K562 (cell line): ENCODE results near the gene ARHGAP29. TPM values are rescaled to one million over a fixed set of nuclear protein-coding genes. Genes with fewer than 3 reads are reported as not detected.

Source experiments
- CCNT2 ChIP-seq: IDR thresholded peaks from 2 replicates; pipeline ENCODE4 v1.6.1; 2011; ENCODE audit warnings: borderline replicate concordance, low read depth, mild to moderate bottlenecking, moderate library complexity, mixed read lengths, low read length; ENCODE audit not compliant: insufficient read length; ENCODE audit errors: extremely low read depth
- CTBP1 ChIP-seq: fragments of 450-650 bp; IDR thresholded peaks from 2 replicates; pipeline ENCODE4 v1.6.1; 2016; ENCODE audit warnings: borderline replicate concordance
- CXXC5 ChIP-seq: fragments of 250-450 bp; sonication (Bioruptor Pico); IDR thresholded peaks from 2 replicates; pipeline ENCODE4 v1.8.0; 2022; ENCODE audit warnings: inconsistent platforms, mild to moderate bottlenecking, moderate library complexity
- E2F6 ChIP-seq, 2 experiments: IDR thresholded peaks; 2 replicates each; pipeline ENCODE4 v1.6.1; 2011; ENCODE audit warnings: borderline replicate concordance in 1 of 2, control low read depth in 1 of 2, low read depth in 1 of 2, low read length in 1 of 2, mild to moderate bottlenecking in 1 of 2, mixed read lengths in 1 of 2, moderate library complexity in 1 of 2; ENCODE audit not compliant: insufficient read depth in 1 of 2, insufficient read length in 1 of 2, poor library complexity in 1 of 2, severe bottlenecking in 1 of 2; ENCODE audit errors: extremely low read depth in 1 of 2
- HNRNPLL ChIP-seq: fragments of 200-400 bp; formaldehyde crosslinking; IDR thresholded peaks from 2 replicates; pipeline ENCODE4 v1.6.1; 2017; ENCODE audit warnings: low read length, low read depth, mild to moderate bottlenecking; ENCODE audit not compliant: poor library complexity, severe bottlenecking
- HSF4 ChIP-seq: fragments of 250-450 bp; sonication (Bioruptor Pico); IDR thresholded peaks from 2 replicates; pipeline ENCODE4 v2.1.2; 2022; ENCODE audit warnings: mild to moderate bottlenecking, moderate library complexity, borderline replicate concordance
- KDM5B ChIP-seq: fragments of 200-600 bp; sonication (generic); IDR thresholded peaks from 2 replicates; pipeline ENCODE4 v1.6.1; 2012; ENCODE audit warnings: low read depth, mild to moderate bottlenecking, moderate library complexity, low read length, control low read depth, inconsistent platforms; ENCODE audit not compliant: insufficient replicate concordance
- L3MBTL2 ChIP-seq: fragments of 450-650 bp; IDR thresholded peaks from 2 replicates; pipeline ENCODE4 v1.6.1; 2016; ENCODE audit warnings: mild to moderate bottlenecking, moderate library complexity
- MXI1 ChIP-seq: IDR thresholded peaks from 2 replicates; pipeline ENCODE4 v1.6.1; 2011; ENCODE audit warnings: low read depth, mild to moderate bottlenecking, improper control_type of control experiment, low read length
- NCOA2 ChIP-seq, 2 experiments: fragments of 450-650 bp; IDR thresholded peaks; 2 replicates each; pipeline ENCODE4 v1.6.1; 2018; ENCODE audit warnings: mild to moderate bottlenecking in 2 of 2, moderate library complexity in 1 of 2; ENCODE audit not compliant: partially characterized antibody in 2 of 2
- NCOR1 ChIP-seq: fragments of 450-650 bp; IDR thresholded peaks from 2 replicates; pipeline ENCODE4 v1.6.1; 2016; ENCODE audit warnings: mild to moderate bottlenecking, moderate library complexity
- NRF1 ChIP-seq, 2 experiments: fragments of 450-650 bp; IDR thresholded peaks in 1 of 2; conservative IDR thresholded peaks in 1 of 2; 2 replicates each; pipeline ENCODE4 v1.6.1; 2014; ENCODE audit warnings: mild to moderate bottlenecking in 2 of 2
- RB1 ChIP-seq: fragments of 450-650 bp; IDR thresholded peaks from 2 replicates; pipeline ENCODE4 v1.6.1; 2017; ENCODE audit warnings: low read depth, mild to moderate bottlenecking
- RFX7 ChIP-seq: fragments of 250-450 bp; sonication (Bioruptor Pico); IDR thresholded peaks from 2 replicates; pipeline ENCODE4 v1.5.1; 2021; ENCODE audit warnings: mild to moderate bottlenecking
- SETDB1 ChIP-seq: IDR thresholded peaks from one replicate; pipeline ENCODE4 v1.6.1; 2012; ENCODE audit warnings: low read length, control low read depth, inconsistent platforms
- SRF ChIP-seq, 2 experiments: fragments of 250-450, 450-650 bp in 1 of 2; sonication (Bioruptor Pico) in 1 of 2; sonication (generic) in 1 of 2; formaldehyde crosslinking; IDR thresholded peaks; 2 replicates each; pipeline versions ENCODE4 v1.5.0 to v1.5.1; 2020 to 2022; ENCODE audit warnings: mild to moderate bottlenecking in 1 of 2, missing genetic modification reagents in 1 of 2
- ZBTB1 ChIP-seq: sonication (generic); formaldehyde crosslinking; IDR thresholded peaks from 2 replicates; pipeline ENCODE4 v1.8.1; 2023; ENCODE audit warnings: missing genetic modification reagents, low read depth, mild to moderate bottlenecking, borderline replicate concordance
- ZBTB34 ChIP-seq: fragments of 250-450 bp; sonication (Bioruptor Pico); IDR thresholded peaks from 2 replicates; pipeline ENCODE4 v1.8.0; 2021; ENCODE audit warnings: mild to moderate bottlenecking, moderate library complexity
- ZBTB9 ChIP-seq: fragments of 450-650 bp; formaldehyde crosslinking; IDR thresholded peaks from 2 replicates; pipeline ENCODE4 v1.4.0; 2020; ENCODE audit warnings: mild to moderate bottlenecking, moderate library complexity
- ZNF79 ChIP-seq: fragments of 250-450 bp; sonication (Bioruptor Pico); IDR thresholded peaks from 2 replicates; pipeline ENCODE4 v1.4.0; 2020; ENCODE audit warnings: low read depth, mild to moderate bottlenecking, moderate library complexity
- polyA plus RNA-seq, 8 experiments: library from polyadenylated mRNA; depleted of rRNA in 4 of 8; stranded (reverse) in 5 of 8; unstranded in 3 of 8; fragments of >200 nt; fragmentation: Nextera tagmentation in 2 of 8; fragmentation: Illumina TruSeq in 1 of 8; extraction: Ambion mirVana in 2 of 8; extraction: Trizol in 1 of 8; gene quantifications; 2 replicates each; pipeline versions ENCODE4 v1.2.1 to v1.2.3, GENCODE V29; 2011 to 2014; ENCODE audit warnings: inconsistent platforms in 1 of 8, missing spikeins in 1 of 8
- total RNA-seq, 7 experiments: library from RNA; depleted of rRNA in 6 of 7; stranded (reverse); fragments of >200 nt in 6 of 7; fragmentation: Illumina TruSeq in 2 of 7; extraction: Trizol in 2 of 7; gene quantifications; 2 replicates each; pipeline versions ENCODE4 v1.2.1 to v1.2.3, GENCODE V29; 2011 to 2021; ENCODE audit warnings: low replicate concordance in 1 of 7

Gene ARHGAP29
- total and polyA plus RNA-seq, 9 of the 15 experiments (the other 6 are each of a cell fraction or from before 2014, with no cell fraction given): under 0.01 to 0.13 (median 0.02) TPM; not detected in 5

GRCh38 chr1:94247138-94248094 is 10.0 kb upstream of the ARHGAP29 start (continued):
- TF ChIP-seq ZBTB34 (CRISPR knock-in tag): peak; percentile 80; the same call in 1 of the 2 replicates
- TF ChIP-seq HSF4 (CRISPR knock-in tag): no peak
- TF ChIP-seq SRF (CRISPR knock-in tag; IDR thresholded peaks at IDR 0.05): no peak
- peak; percentile 39; the same call in 1 of the 2 replicates for TF ChIP-seq RB1
- no peak for TF ChIP-seq NCOA2 (IDR thresholded peaks at IDR 0.05; ENCODE audit: partially characterized antibody in 2 of 2)
- peak in 1 of 2 experiments; percentile 59 for TF ChIP-seq E2F6 (IDR thresholded peaks at IDR 0.05; ENCODE audit: borderline replicate concordance in 1 of 2, extremely low read depth in 1 of 2, insufficient read depth in 1 of 2, insufficient read length in 1 of 2, low read depth in 1 of 2, low read length in 1 of 2, poor library complexity in 1 of 2, severe bottlenecking in 1 of 2)
- TF ChIP-seq L3MBTL2: peak; percentile 30; the same call in 1 of the 2 replicates
- TF ChIP-seq HNRNPLL: no peak
- no peak for TF ChIP-seq ZNF79 (CRISPR knock-in tag)
- TF ChIP-seq MXI1: no peak
- TF ChIP-seq CXXC5: peak; percentile 75
- TF ChIP-seq NCOR1: no peak
- 0 out of 2 replicates have a peak, but pooled peaks have one; percentile 71 for TF ChIP-seq ZBTB9 (CRISPR knock-in tag)
- TF ChIP-seq CTBP1: peak; percentile 86
- TF ChIP-seq KDM5B: peak; percentile 31
- peak in 1 of 2 experiments; percentile 82; a peak in 2 of 4 replicates for TF ChIP-seq NRF1 (conservative IDR thresholded peaks at IDR 0.05 in 1 of 2, IDR thresholded peaks at IDR 0.05 in 1 of 2)
- no peak for TF ChIP-seq RFX7 (CRISPR knock-in tag)
- TF ChIP-seq SETDB1: no peak
- peak; percentile 35 for TF ChIP-seq CCNT2
- peak; percentile 96 for TF ChIP-seq ZBTB1
